ENCODE measurements around the gene PTP4A2.
"Not testable (repeated sequence)": the region's sequence is repeated elsewhere in the genome, so short reads cannot be mapped to it uniquely, and the experiment has no call there.

PTP4A2 gene

GRCh38 chr1:31949862-31950261, 11.7 kb upstream of the PTP4A2 start:
- no peak for DNase-seq (ENCODE audit: low read depth)

DNA sequence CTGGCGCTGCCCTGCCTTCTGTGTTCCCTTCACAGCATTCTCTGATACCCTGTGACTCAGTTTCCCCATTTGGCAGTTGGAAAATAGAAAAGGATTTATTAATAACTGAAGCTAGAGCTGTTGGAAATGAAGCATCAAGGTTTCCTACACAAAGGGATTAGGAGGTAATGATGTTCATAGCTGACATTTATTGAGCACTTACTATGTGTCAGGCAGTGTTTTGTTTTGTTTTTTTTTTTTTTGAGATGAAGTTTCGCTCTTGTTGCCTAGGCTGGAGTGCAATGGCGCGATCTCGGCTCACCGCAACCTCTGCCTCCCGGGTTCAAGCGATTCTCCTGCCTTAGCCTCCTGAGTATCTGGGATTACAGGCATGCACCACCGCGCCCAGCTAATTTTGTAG, 7.5 kb upstream of the PTP4A2 start:
- not testable (repeated sequence) for DNase-seq (ENCODE audit: low read depth)

- peak; percentile 73 for DNase-seq (ENCODE audit: low read depth)
Observed at GRCh38 chr1:31944205-31945089, 6.3 kb upstream of the PTP4A2 start.

DNA sequence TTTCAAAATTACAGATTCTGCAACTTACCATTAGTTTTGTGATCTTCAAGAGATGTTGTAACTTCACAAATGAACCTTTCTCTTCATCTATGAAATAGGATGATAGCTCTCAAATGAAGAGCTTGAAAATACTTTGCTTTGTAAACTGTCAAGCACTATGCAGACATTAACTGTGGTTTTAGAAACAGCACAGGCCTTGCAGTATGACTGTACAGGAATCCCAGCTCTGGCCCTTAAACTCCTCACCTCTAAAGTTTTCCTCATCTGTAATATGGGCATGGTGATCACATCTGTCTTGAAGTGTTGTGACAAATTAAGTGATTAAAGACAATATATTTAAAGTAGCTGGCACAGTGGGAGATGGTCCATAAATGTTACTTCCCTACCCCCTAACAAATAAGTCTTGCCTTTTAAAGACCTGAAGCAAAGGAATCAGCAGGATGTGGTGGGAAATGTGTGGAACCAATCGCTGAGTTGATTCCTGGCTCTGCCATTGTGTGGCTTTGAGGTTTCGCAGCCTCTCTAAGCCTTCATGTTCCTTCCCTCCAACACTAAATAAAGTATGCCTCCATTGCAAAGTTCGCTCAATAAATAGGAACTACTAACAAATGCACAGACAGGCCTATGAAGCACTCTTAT, 5.5 kb upstream of the PTP4A2 start:
- no peak for DNase-seq (ENCODE audit: low read depth)

GRCh38 chr1:31942061-31942460, 3.9 kb upstream of the PTP4A2 start:
- not testable (repeated sequence) for DNase-seq (ENCODE audit: low read depth)

- peak; percentile 64 for DNase-seq (ENCODE audit: low read depth)
Observed at GRCh38 chr1:31939484-31940329, 1.5 kb upstream of the PTP4A2 start.

GRCh38 chr1:31937300-31938183, 626 bp downstream of the PTP4A2 start:
- DNase-seq (ENCODE audit: low read depth) = peak; percentile 72

DNA sequence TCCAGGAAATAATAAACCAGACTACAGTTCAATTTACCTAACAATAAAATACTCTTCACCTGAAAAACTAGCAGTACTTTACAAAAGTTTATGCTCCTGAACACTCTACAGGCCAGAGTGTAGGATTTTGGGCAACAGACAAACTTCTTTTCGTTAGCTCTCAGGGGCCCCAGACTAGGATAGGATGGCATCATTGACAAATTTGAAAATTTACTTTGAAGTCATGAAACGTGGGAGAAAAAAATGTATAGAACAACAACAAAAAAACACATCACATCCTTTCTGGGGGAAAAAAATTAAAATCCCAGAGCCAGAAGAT, 1.2 kb downstream of the PTP4A2 start:
- no peak for DNase-seq (ENCODE audit: low read depth)

DNA sequence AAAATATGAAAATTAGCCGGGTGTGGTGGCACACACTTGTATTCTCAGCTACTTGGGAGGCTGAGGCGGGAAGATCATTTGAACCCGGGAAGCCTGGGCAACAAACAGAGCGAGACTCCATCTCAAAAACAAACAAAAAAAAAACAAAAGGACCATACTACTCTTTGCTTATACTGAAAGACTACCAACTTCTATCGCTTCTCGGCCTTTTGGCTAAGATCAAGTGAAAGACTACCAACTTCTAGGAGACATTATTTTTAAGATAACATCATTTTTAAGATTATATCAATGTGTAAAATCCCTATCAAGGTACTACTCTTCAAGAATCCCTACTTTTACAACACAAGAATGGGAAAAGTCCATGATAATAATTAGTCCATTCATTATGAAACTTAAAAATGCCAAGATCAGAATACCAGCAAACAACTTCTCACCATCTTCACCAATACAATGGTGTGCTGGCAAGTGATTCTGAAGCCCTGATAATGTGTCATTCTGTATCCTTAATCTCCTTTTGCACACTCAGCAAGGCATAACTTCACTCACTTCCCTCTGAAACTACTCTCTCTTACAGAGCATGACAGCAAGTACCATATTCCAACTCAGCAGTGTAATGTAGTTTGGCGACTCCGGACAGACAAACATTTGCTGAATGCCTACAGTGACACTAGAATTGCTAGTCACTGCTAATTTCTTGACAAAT, 1.7 kb downstream of the PTP4A2 start:
- DNase-seq (ENCODE audit: low read depth) = no peak

- no peak for DNase-seq (ENCODE audit: low read depth)
Observed at GRCh38 chr1:31934706-31935629, 3.2 kb downstream of the PTP4A2 start.

DNA sequence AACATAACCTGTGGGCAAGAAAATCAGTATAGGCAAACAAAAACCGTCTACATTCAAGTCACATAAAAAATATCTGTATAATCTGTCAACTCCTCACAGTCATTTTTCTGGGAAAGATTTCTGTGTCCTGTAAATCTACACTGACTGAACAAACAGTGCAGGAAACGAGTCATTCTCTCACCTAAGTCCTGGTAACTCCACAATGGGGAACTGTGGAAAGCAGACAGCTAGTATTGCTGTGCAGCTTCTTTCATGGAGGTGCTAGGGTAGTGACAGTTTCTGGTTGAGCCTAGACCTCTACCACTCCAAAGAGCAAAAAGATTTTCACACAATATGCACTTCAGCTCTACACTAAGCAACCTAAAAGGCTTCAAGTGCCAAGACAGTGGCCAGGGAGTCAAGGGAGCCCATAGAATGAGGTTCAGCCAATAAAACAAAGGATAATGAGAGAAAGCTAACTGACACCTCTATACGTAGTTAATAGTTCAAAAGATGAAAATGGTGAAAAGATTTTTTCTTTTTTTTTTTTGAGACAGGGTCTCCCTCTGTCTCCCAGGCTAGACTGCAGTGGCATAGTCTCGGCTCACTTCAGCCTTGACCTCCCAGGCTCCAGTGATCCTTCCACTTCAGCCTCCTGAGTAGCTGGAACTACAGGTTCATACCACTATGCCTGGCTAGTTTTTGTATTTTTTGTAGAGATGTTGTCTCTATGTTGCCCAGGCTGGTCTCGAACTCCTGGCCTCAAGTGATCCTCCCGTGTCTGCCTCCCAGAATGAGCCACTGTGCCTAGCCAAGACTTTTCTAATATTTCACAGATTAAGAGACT, 5.5 kb downstream of the PTP4A2 start:
- DNase-seq (ENCODE audit: low read depth) = no peak

GRCh38 chr1:31931593-31932225, 6.5 kb downstream of the PTP4A2 start:
- DNase-seq (ENCODE audit: low read depth) = no peak

- no peak for DNase-seq (ENCODE audit: low read depth)
Observed at GRCh38 chr1:31930836-31931592, 7.2 kb downstream of the PTP4A2 start.

GRCh38 chr1:31927661-31927980, 10.5 kb downstream of the PTP4A2 start:
- DNase-seq (ENCODE audit: low read depth) = no peak

DNA sequence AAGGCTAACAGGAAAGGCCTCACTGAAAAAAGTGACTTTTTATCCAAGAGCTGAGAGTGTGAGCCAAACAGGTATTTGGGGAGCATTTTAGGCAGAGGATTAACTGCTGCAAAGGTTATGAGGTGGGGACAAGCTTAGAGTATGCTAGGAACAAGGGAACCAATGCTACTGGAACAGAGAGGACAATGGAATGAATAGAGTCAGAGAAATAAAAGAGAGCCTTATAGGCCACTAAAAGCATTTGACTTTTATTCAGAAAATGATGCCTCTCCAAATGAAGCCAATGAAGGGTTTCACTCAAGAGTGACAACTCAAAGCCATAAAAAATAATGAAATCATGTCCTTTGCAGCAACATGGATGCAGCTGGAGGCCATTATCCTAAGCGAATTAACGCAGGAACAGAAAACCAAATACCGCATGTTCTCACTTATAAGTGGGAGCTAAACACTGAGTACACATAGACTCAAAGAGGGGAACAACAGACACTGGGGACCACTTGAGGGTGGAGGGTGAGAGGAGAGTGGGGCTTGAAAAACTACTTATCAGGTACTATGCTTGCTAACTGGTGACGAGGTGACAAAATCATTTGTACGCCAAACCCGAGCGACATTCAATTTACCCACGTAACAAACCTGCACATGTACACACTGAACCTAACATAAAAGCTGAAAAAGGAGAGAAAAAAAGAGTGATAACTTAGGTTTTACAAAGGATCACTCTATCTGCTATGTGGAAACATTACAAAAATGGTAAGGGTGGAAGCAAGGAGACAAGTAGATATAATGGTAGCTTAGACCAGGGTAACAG, 11.1 kb downstream of the PTP4A2 start:
- no peak for DNase-seq (ENCODE audit: low read depth)

- DNase-seq (ENCODE audit: low read depth) = no peak
Observed at GRCh38 chr1:31926252-31926651, 11.9 kb downstream of the PTP4A2 start.

DNA sequence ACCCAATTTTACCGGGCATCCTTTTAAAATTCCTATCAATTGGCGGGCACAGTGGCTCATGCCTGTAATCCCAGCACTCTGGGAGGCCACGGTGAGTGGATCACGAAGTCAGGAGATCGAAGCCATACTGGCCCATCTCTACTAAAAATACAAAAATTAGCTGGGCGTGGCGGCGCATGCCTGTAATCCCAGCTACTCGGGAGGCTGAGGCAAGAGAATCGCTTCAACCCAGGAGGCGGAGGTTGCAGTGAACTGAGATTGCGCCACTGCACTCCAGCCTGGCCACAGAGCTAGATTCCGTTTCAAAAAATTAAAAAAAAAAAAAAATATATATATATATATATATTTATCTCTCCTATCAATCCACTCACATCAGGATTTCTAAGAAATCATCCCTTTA, 12.3 kb downstream of the PTP4A2 start:
- not testable (repeated sequence) for DNase-seq (ENCODE audit: low read depth)

Data from activated T-helper 1 cell treated with Interleukin-2 at 50 U/mL for 16 hours (primary cell).